Uterus (tissue), 4 donors: ENCODE measurements around the gene PCDH7. TPM values are rescaled to one million over a fixed set of nuclear protein-coding genes. Genes with fewer than 3 reads are reported as not detected.

ENCODE experiments used
- DNase-seq, 2 donors: peaks; one replicate each; pipeline ENCODE4 v3.0.0-alpha.2; 2019 to 2020
- H3K27ac ChIP-seq, 2 donors: fragments of 200-600 bp; sonication (generic); 1 replicate in 1 of 2; 2 replicates in 1 of 2; pipeline ENCODE4 v1.5.1; 2016 to 2018
- H3K27me3 ChIP-seq, 2 donors: fragments of 200-600 bp; sonication (generic); one replicate each; pipeline ENCODE4 v1.5.1; 2018 to 2019; ENCODE audit warnings: control low read depth in 1 of 2
- H3K36me3 ChIP-seq, 2 donors: fragments of 200-600 bp; sonication (generic); one replicate each; pipeline ENCODE4 v1.5.1; 2019; ENCODE audit warnings: control low read depth in 1 of 2
- H3K4me1 ChIP-seq, 2 donors: fragments of 200-600 bp; sonication (generic); one replicate each; pipeline ENCODE4 v1.5.1; 2018 to 2019; ENCODE audit warnings: control low read depth in 1 of 2
- H3K4me3 ChIP-seq, 2 donors: fragments of 200-600 bp; sonication (generic); 1 replicate in 1 of 2; 2 replicates in 1 of 2; pipeline ENCODE4 v1.5.1; 2018 to 2019; ENCODE audit warnings: mild to moderate bottlenecking in 1 of 2
- H3K9me3 ChIP-seq, 2 donors: fragments of 200-600 bp; sonication (generic); one replicate each; pipeline ENCODE4 v1.5.1; 2019; ENCODE audit warnings: control low read depth in 1 of 2
- CTCF ChIP-seq, 4 experiments: fragments of 200-600 bp in 2 of 4; fragments of 450-650 bp in 2 of 4; sonication (generic) in 2 of 4; IDR thresholded peaks; one replicate each; pipeline ENCODE4 v1.5.1; 2016 to 2019; ENCODE audit warnings: antibody characterized with exemption in 4 of 4, mild to moderate bottlenecking in 2 of 4, moderate library complexity in 1 of 4
- POLR2A ChIP-seq, 2 donors: fragments of 450-650 bp; IDR thresholded peaks; one replicate each; pipeline ENCODE4 v1.6.1; 2016; ENCODE audit warnings: antibody characterized with exemption in 2 of 2, mild to moderate bottlenecking in 1 of 2, moderate library complexity in 1 of 2
- intact Hi-C: fragments of 100-400 bp; cut with DNase I; formaldehyde crosslinking; loops from one replicate; pipeline ENCODE4 v1.15.1; 2023; ENCODE audit warnings: low total_unique reads
- total RNA-seq, 4 donors: library from RNA; depleted of rRNA in 3 of 4; stranded (reverse); fragments of >200 nt in 3 of 4; gene quantifications; one replicate each; pipeline versions ENCODE4 v1.1.0 to v1.2.4, GENCODE V29; 2014 to 2023
- donor health status: DM: yes; HTN: yes; CAD: no.

The PCDH7 gene
- total RNA-seq, 4 donors from 2014 or later, result 38.2 to 135 (median 62.6) TPM

- intact Hi-C loops, result no loop called here
- Histone ChIP-seq H3K4me1 (no peaks in the 10 kb centered on the region), H3K36me3 (no peaks in the 10 kb centered on the region), H3K4me3 (peak overlapping the region; percentile 55 to 62), H3K9me3 (no peaks in the 10 kb centered on the region), H3K27ac (peak overlapping the region; percentile 56 to 86), H3K27me3 (no peaks in the 10 kb centered on the region)
- TF ChIP-seq CTCF (IDR thresholded peaks at IDR 0.05) (no peak), POLR2A (IDR thresholded peaks at IDR 0.05) (no peak)
- peak; percentile 22 to 27 for DNase-seq
These were observed 2.4 kb downstream of the PCDH7 start for GRCh38 chr4:30722359-30723200.

DNA sequence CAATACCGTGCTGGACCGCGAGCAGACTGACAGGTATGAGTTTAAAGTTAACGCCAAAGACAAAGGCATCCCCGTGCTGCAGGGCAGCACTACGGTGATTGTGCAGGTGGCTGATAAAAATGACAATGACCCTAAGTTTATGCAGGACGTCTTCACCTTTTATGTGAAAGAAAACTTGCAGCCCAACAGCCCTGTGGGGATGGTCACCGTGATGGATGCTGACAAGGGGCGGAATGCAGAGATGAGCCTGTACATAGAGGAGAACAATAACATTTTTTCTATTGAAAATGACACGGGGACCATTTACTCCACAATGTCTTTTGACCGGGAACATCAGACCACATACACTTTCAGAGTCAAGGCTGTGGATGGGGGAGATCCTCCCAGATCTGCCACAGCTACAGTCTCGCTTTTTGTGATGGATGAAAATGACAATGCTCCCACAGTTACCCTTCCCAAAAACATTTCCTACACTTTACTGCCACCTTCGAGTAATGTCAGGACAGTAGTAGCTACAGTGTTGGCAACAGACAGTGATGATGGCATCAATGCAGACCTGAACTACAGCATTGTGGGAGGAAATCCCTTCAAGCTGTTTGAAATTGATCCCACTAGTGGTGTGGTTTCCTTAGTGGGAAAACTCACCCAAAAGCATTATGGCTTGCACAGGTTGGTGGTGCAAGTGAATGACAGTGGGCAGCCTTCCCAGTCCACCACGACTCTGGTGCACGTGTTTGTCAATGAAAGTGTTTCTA lies 3.2 kb downstream of the PCDH7 start:
- peak overlapping the region; percentile 29 to 56 for H3K27ac ChIP-seq
- H3K9me3 ChIP-seq, result no peaks in the 10 kb centered on the region
- H3K4me1 ChIP-seq, result no peaks in the 10 kb centered on the region
- no peaks in the 10 kb centered on the region for H3K27me3 ChIP-seq
- intact Hi-C loops, result no loop called here
- no peaks in the 10 kb centered on the region for H3K36me3 ChIP-seq
- H3K4me3 ChIP-seq, result peak overlapping the region; percentile 55 to 62
- no peak for DNase-seq
- TF ChIP-seq POLR2A (IDR thresholded peaks at IDR 0.05) (no peak), CTCF (IDR thresholded peaks at IDR 0.05) (no peak)

DNA sequence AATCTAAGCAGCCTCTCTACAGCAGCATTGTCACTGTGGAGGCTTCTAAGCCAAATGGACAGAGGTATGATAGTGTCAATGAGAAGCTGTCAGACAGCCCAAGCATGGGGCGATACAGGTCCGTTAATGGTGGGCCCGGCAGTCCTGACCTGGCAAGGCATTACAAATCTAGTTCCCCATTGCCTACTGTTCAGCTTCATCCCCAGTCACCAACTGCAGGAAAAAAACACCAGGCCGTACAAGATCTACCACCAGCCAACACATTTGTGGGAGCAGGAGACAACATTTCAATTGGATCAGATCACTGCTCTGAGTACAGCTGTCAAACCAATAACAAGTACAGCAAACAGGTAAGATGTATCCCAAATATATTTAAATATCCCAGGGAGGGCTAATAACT lies 4.1 kb downstream of the PCDH7 start:
- Histone ChIP-seq H3K36me3 (no peaks in the 10 kb centered on the region), H3K9me3 (no peaks in the 10 kb centered on the region), H3K4me1 (no peaks in the 10 kb centered on the region), H3K4me3 (peak overlapping the region; percentile 1 to 62), H3K27me3 (no peaks in the 10 kb centered on the region), H3K27ac (peak overlapping the region in 1 of 2 donors; percentile 56)
- TF ChIP-seq CTCF (IDR thresholded peaks at IDR 0.05) (no peak), POLR2A (IDR thresholded peaks at IDR 0.05) (no peak)
- intact Hi-C loops, result no loop called here
- DNase-seq, result no peak

- Histone ChIP-seq H3K27ac (no peak overlapping the region), H3K9me3 (no peaks in the 10 kb centered on the region), H3K36me3 (no peaks in the 10 kb centered on the region), H3K4me1 (no peaks in the 10 kb centered on the region), H3K4me3 (no peak overlapping the region), H3K27me3 (no peaks in the 10 kb centered on the region)
- intact Hi-C loops, result no loop called here
- DNase-seq, result no peak
- TF ChIP-seq CTCF (IDR thresholded peaks at IDR 0.05), result no peak
- TF ChIP-seq POLR2A (IDR thresholded peaks at IDR 0.05), result no peak
These were observed 5.4 kb downstream of the PCDH7 start for GRCh38 chr4:30725562-30725961.
